Hepatocyte (in vitro differentiated cells): ENCODE data around the gene PAQR7.

Experiments
- EZH2 ChIP-seq: fragments of 200-600 bp; sonication (generic); IDR thresholded peaks from 2 replicates; pipeline ENCODE4 v1.6.1; 2016; ENCODE audit warnings: antibody characterized with exemption, mild to moderate bottlenecking, borderline replicate concordance
- TF ChIP-seq, protein P1 (sequence below): fragments of 200-600 bp; sonication (generic); IDR thresholded peaks from 2 replicates; pipeline ENCODE4 v1.5.1; 2016; ENCODE audit warnings: antibody characterized with exemption, mild to moderate bottlenecking; ENCODE audit not compliant: poor library complexity

DNA sequence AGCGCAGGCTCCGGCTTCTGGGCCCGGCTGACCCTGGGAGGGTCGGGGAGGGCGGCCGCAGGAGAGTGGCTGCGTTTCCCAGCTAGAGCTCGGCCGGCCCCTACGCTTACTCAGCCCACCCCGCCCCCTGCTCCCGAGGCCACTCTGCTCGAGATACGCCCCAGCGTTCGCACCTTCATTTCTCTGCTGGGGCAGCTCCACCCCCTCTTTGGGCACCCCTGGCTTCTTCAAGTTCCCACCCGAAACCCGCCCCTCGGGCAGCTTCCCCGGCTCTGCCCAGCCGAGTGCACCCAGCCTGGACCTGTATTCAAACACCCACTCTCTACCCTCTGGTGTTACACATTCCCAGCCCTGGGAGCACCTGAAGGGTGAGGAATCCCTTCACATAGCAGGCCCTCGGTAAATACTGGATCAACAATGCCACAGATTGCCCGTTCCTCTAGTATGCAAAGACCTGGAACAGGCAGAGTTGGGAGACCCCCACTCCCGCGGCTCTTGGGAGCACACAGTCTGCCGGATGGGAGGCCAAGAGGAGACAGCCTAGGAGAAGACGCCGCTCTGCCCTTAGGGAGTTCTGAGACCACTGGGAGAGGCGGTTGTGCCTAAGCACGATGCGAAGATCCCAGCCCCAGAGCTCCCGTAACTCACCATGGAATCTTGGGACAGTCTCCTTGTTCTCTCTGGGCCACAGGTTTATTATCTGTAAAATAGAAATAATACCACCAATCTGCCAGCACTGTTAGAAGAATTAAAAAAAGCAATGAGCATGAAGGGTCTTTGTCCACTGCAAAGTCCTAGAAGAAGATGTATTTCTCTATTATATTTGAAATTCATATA lies 566 bp upstream of the PAQR7 start:
- TF ChIP-seq, protein P1, sequence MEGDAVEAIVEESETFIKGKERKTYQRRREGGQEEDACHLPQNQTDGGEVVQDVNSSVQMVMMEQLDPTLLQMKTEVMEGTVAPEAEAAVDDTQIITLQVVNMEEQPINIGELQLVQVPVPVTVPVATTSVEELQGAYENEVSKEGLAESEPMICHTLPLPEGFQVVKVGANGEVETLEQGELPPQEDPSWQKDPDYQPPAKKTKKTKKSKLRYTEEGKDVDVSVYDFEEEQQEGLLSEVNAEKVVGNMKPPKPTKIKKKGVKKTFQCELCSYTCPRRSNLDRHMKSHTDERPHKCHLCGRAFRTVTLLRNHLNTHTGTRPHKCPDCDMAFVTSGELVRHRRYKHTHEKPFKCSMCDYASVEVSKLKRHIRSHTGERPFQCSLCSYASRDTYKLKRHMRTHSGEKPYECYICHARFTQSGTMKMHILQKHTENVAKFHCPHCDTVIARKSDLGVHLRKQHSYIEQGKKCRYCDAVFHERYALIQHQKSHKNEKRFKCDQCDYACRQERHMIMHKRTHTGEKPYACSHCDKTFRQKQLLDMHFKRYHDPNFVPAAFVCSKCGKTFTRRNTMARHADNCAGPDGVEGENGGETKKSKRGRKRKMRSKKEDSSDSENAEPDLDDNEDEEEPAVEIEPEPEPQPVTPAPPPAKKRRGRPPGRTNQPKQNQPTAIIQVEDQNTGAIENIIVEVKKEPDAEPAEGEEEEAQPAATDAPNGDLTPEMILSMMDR, result no peak
- TF ChIP-seq EZH2, result no peak
